Vagina (tissue), 2 donors: ENCODE results near the gene CLIC3. TPM values are rescaled to one million over a fixed set of nuclear protein-coding genes. Genes with fewer than 3 reads are reported as not detected.

ENCODE experiments used
- DNase-seq, 2 donors: peaks; one replicate each; pipeline ENCODE4 v3.0.0-alpha.2; 2017; ENCODE audit errors: extremely low spot score in 2 of 2
- H3K27ac ChIP-seq: fragments of 200-600 bp; sonication (generic); one replicate; pipeline ENCODE4 v1.5.1; 2019
- H3K27me3 ChIP-seq: fragments of 200-600 bp; sonication (generic); one replicate; pipeline ENCODE4 v1.5.1; 2019
- H3K36me3 ChIP-seq, 2 donors: fragments of 200-600 bp; sonication (generic); one replicate each; pipeline ENCODE4 v1.5.1; 2017 to 2019
- H3K4me1 ChIP-seq: fragments of 200-600 bp; sonication (generic); one replicate; pipeline ENCODE4 v1.5.1; 2019
- H3K4me3 ChIP-seq, 2 donors: fragments of 200-600 bp; sonication (generic); 1 replicate in 1 of 2; 2 replicates in 1 of 2; pipeline ENCODE4 v1.5.1; 2016 to 2019
- H3K9me3 ChIP-seq: fragments of 200-600 bp; sonication (generic); one replicate; pipeline ENCODE4 v1.5.1; 2019
- CTCF ChIP-seq, 3 experiments: fragments of 450-650 bp in 2 of 3; fragments of 200-600 bp in 1 of 3; sonication (generic) in 1 of 3; IDR thresholded peaks; one replicate each; pipeline ENCODE4 v1.5.1; 2017 to 2019; ENCODE audit warnings: antibody characterized with exemption in 3 of 3, mild to moderate bottlenecking in 2 of 3, moderate library complexity in 2 of 3
- POLR2A ChIP-seq, 2 donors: fragments of 450-650 bp; IDR thresholded peaks; one replicate each; pipeline ENCODE4 v1.6.1; 2017; ENCODE audit warnings: antibody characterized with exemption in 2 of 2, mild to moderate bottlenecking in 2 of 2, moderate library complexity in 2 of 2
- POLR2AphosphoS5 ChIP-seq, 2 donors: sonication (generic); formaldehyde crosslinking; IDR thresholded peaks; one replicate each; pipeline ENCODE4 v1.9.0; 2017; ENCODE audit warnings: antibody characterized with exemption in 2 of 2, mild to moderate bottlenecking in 2 of 2, low read depth in 1 of 2; ENCODE audit not compliant: insufficient read depth in 1 of 2
- intact Hi-C: fragments of 100-400 bp; cut with DNase I; formaldehyde crosslinking; loops from one replicate; pipeline ENCODE4 v1.15.1; 2023
- total RNA-seq: library from RNA; depleted of rRNA; stranded (reverse); fragments of >200 nt; gene quantifications from one replicate; pipeline ENCODE4 v1.2.3, GENCODE V29; 2016

Gene CLIC3
- total RNA-seq, result 23.6 TPM

GRCh38 chr9:136996361-136997292, at the start of gene CLIC3:
Gene CLIC3 (minus strand): TSS chr9:136996568. CDS start chr9:136996543, 25 bp downstream.
- TF ChIP-seq CTCF (IDR thresholded peaks at IDR 0.05) (no peak), POLR2AphosphoS5 (IDR thresholded peaks at IDR 0.05; ENCODE audit: insufficient read depth in 1 of 2, low read depth in 1 of 2) (peak in 1 of 2 donors; percentile 26)
- no peaks in the 10 kb centered on the region for H3K36me3 ChIP-seq
- H3K27me3 ChIP-seq, result no peaks in the 10 kb centered on the region
- intact Hi-C loops, result no loop called here
- H3K4me3 ChIP-seq, result peak within 1 kb of the TSS; percentile 22 to 32
- no peaks in the 10 kb centered on the region for H3K9me3 ChIP-seq
- peak within 1 kb of the TSS; percentile 62 for H3K27ac ChIP-seq
- DNase-seq, result no peak
- H3K4me1 ChIP-seq, result peaks cover 50% of the 10 kb centered on the region

- intact Hi-C loops, result no loop called here
- no peaks in the 10 kb centered on the region for H3K9me3 ChIP-seq
- H3K27me3 ChIP-seq, result no peaks in the 10 kb centered on the region
- H3K27ac ChIP-seq, result peak overlapping the region; percentile 6
- peaks cover 36% of the 10 kb centered on the region for H3K4me1 ChIP-seq
- H3K36me3 ChIP-seq, result no peaks in the 10 kb centered on the region
- no peak for TF ChIP-seq POLR2A (IDR thresholded peaks at IDR 0.05)
- no peak for TF ChIP-seq POLR2AphosphoS5 (IDR thresholded peaks at IDR 0.05; ENCODE audit: insufficient read depth in 1 of 2, low read depth in 1 of 2)
- TF ChIP-seq CTCF (IDR thresholded peaks at IDR 0.05), result no peak
- peak overlapping the region; percentile 48 to 63 for H3K4me3 ChIP-seq
- DNase-seq, result no peak
Measured at GRCh38 chr9:137045294-137046087, 49.1 kb upstream of the CLIC3 start.

GRCh38 chr9:137044502-137045177, 48.3 kb upstream of the CLIC3 start:
- Histone ChIP-seq H3K27me3 (no peaks in the 10 kb centered on the region), H3K27ac (no peak overlapping the region), H3K4me3 (peak overlapping the region; percentile 48 to 63), H3K4me1 (peaks cover 36% of the 10 kb centered on the region), H3K36me3 (peaks cover 0 to 3% of the 10 kb centered on the region in 2 donors), H3K9me3 (no peaks in the 10 kb centered on the region)
- intact Hi-C loops, result no loop called here
- no peak for DNase-seq
- TF ChIP-seq POLR2AphosphoS5 (IDR thresholded peaks at IDR 0.05; ENCODE audit: insufficient read depth in 1 of 2, low read depth in 1 of 2) (no peak), POLR2A (IDR thresholded peaks at IDR 0.05) (no peak), CTCF (IDR thresholded peaks at IDR 0.05) (no peak)

GRCh38 chr9:137044037-137044436, 47.7 kb upstream of the CLIC3 start:
- H3K4me1 ChIP-seq, result peaks cover 36% of the 10 kb centered on the region
- no peak overlapping the region for H3K27ac ChIP-seq
- H3K9me3 ChIP-seq, result no peaks in the 10 kb centered on the region
- TF ChIP-seq CTCF (IDR thresholded peaks at IDR 0.05) (no peak), POLR2A (IDR thresholded peaks at IDR 0.05) (no peak)
- peaks cover 0 to 7% of the 10 kb centered on the region in 2 donors for H3K36me3 ChIP-seq
- intact Hi-C loops, result no loop called here
- peak overlapping the region; percentile 48 to 63 for H3K4me3 ChIP-seq
- no peaks in the 10 kb centered on the region for H3K27me3 ChIP-seq
- DNase-seq, result no peak
